HepG2 (cell line): ENCODE data around the gene CTCF. TPM values are rescaled to one million over a fixed set of nuclear protein-coding genes. Genes with fewer than 3 reads are reported as not detected.
A peak's percentile ranks its signal among the peaks of the same experiment; 100 is the strongest.

Experiments used
- ATF3 ChIP-seq: sonication (generic); formaldehyde crosslinking; IDR thresholded peaks from 2 replicates; pipeline ENCODE4 v1.4.0; 2020; ENCODE audit warnings: missing genetic modification reagents
- BCL6 ChIP-seq: IDR thresholded peaks from 2 replicates; pipeline ENCODE4 v1.6.1; 2016; ENCODE audit warnings: missing genetic modification reagents, missing compliant biosample characterization
- CSRNP1 ChIP-seq: sonication (generic); formaldehyde crosslinking; IDR thresholded peaks from 2 replicates; pipeline ENCODE4 v1.8.1; 2023; ENCODE audit warnings: mild to moderate bottlenecking, missing genetic modification reagents
- GATAD1 ChIP-seq: IDR thresholded peaks from 2 replicates; pipeline ENCODE4 v1.6.1; 2016; ENCODE audit warnings: missing genetic modification reagents, missing compliant biosample characterization
- HDAC1 ChIP-seq: sonication (generic); formaldehyde crosslinking; IDR thresholded peaks from 2 replicates; pipeline ENCODE4 v1.5.1; 2020; ENCODE audit warnings: mild to moderate bottlenecking, missing genetic modification reagents
- HNF4G ChIP-seq, 2 experiments: sonication (generic) in 1 of 2; formaldehyde crosslinking in 1 of 2; IDR thresholded peaks; 2 replicates each; pipeline versions ENCODE4 v1.4.0 to v1.6.1; 2011 to 2020; ENCODE audit warnings: borderline replicate concordance in 2 of 2, low read depth in 2 of 2, mild to moderate bottlenecking in 2 of 2, low read length in 1 of 2, missing genetic modification reagents in 1 of 2, moderate library complexity in 1 of 2
- HOXA3 ChIP-seq: sonication (generic); formaldehyde crosslinking; IDR thresholded peaks from 2 replicates; pipeline ENCODE4 v1.5.0; 2020; ENCODE audit warnings: missing genetic modification reagents
- IRF2 ChIP-seq: IDR thresholded peaks from 2 replicates; pipeline ENCODE4 v1.6.1; 2018; ENCODE audit warnings: missing genetic modification reagents, missing compliant biosample characterization
- KLF16 ChIP-seq, 2 experiments: sonication (generic) in 1 of 2; formaldehyde crosslinking in 1 of 2; IDR thresholded peaks; 2 replicates each; pipeline versions ENCODE4 v1.6.1 to v1.8.0; 2016 to 2023; ENCODE audit warnings: missing genetic modification reagents in 2 of 2, missing compliant biosample characterization in 1 of 2
- MAFK ChIP-seq, 2 experiments: IDR thresholded peaks in 1 of 2; conservative IDR thresholded peaks in 1 of 2; 2 replicates each; pipeline ENCODE4 v1.6.1; 2011; ENCODE audit warnings: improper control_type of control experiment in 2 of 2, low read length in 2 of 2
- THYN1 ChIP-seq: sonication (generic); formaldehyde crosslinking; IDR thresholded peaks from 2 replicates; pipeline ENCODE4 v1.8.1; 2023; ENCODE audit warnings: low read depth, mild to moderate bottlenecking, moderate library complexity, missing genetic modification reagents, borderline replicate concordance
- ZNF280D ChIP-seq: sonication (generic); formaldehyde crosslinking; IDR thresholded peaks from 2 replicates; pipeline ENCODE4 v1.5.1; 2020; ENCODE audit warnings: mild to moderate bottlenecking, missing genetic modification reagents
- ZNF446 ChIP-seq: sonication (generic); formaldehyde crosslinking; IDR thresholded peaks from 2 replicates; pipeline ENCODE4 v1.5.0; 2020; ENCODE audit warnings: mild to moderate bottlenecking, missing genetic modification reagents
- ZNF589 ChIP-seq: sonication (generic); formaldehyde crosslinking; conservative IDR thresholded peaks from 2 replicates; pipeline ENCODE4 v1.8.0; 2022; ENCODE audit warnings: mild to moderate bottlenecking, moderate library complexity, missing genetic modification reagents
- ZNF678 ChIP-seq: sonication (generic); formaldehyde crosslinking; IDR thresholded peaks from 2 replicates; pipeline ENCODE4 v1.4.0; 2020; ENCODE audit warnings: mild to moderate bottlenecking, missing genetic modification reagents
- ZNF790 ChIP-seq: sonication (generic); formaldehyde crosslinking; IDR thresholded peaks from 2 replicates; pipeline ENCODE4 v1.8.0; 2022; ENCODE audit warnings: missing genetic modification reagents, mild to moderate bottlenecking, borderline replicate concordance
- polyA plus RNA-seq, 8 experiments: library from polyadenylated mRNA; depleted of rRNA in 3 of 8; stranded (reverse) in 7 of 8; unstranded in 1 of 8; fragments of >200 nt; fragmentation: Illumina TruSeq in 4 of 8; extraction: Trizol in 4 of 8; gene quantifications; 2 replicates each; pipeline versions ENCODE4 v1.2.1 to v1.2.3, GENCODE V29; 2011 to 2016; ENCODE audit warnings: low read depth in 4 of 8, missing spikeins in 1 of 8, mixed read lengths in 1 of 8; ENCODE audit not compliant: insufficient read depth in 1 of 8
- total RNA-seq, 5 experiments: library from RNA; depleted of rRNA; stranded (reverse); fragments of >200 nt; fragmentation: Illumina TruSeq; extraction: Trizol; gene quantifications; 2 replicates each; pipeline ENCODE4 v1.2.3, GENCODE V29; 2016; ENCODE audit warnings: low read depth in 1 of 5
- TF ChIP-seq, protein P1 (sequence below): sonication (generic); formaldehyde crosslinking; IDR thresholded peaks from 2 replicates; pipeline ENCODE4 v1.9.0; 2021; ENCODE audit warnings: missing genetic modification reagents, mild to moderate bottlenecking, borderline replicate concordance
- TF ChIP-seq, protein P2 (sequence below): sonication (generic); formaldehyde crosslinking; IDR thresholded peaks from 2 replicates; pipeline ENCODE4 v1.8.0; 2022; ENCODE audit warnings: missing genetic modification reagents, mild to moderate bottlenecking, borderline replicate concordance
- TF ChIP-seq, protein P3 (sequence below): IDR thresholded peaks from 2 replicates; pipeline ENCODE4 v1.6.1; 2016; ENCODE audit warnings: low read depth, borderline replicate concordance

Gene CTCF
- total and polyA plus RNA-seq, 2 of the 13 experiments (the other 11 are each of a cell fraction or from before 2014, with no cell fraction given): 19.5 to 37.5 TPM

GRCh38 chr16:67659675-67660563 is 97.6 kb downstream of the CTCF start, which contains the start of gene ACD (continued):
- TF ChIP-seq ZNF280D (CRISPR knock-in tag): peak; percentile 85
- TF ChIP-seq HNF4G (IDR thresholded peaks at IDR 0.05; ENCODE audit: borderline replicate concordance, low read depth, low read length): peak; percentile 37; the same call in 1 of the 2 replicates
- peak; percentile 5; the same call in 1 of the 2 replicates for TF ChIP-seq HNF4G (CRISPR knock-in tag; IDR thresholded peaks at IDR 0.05; ENCODE audit: borderline replicate concordance, low read depth)
- peak; percentile 87; the same call in 1 of the 2 replicates for TF ChIP-seq CSRNP1
- no peak for TF ChIP-seq BCL6 (CRISPR knock-in tag)
- TF ChIP-seq ZNF678: peak; percentile 84
- TF ChIP-seq ZNF446 (CRISPR knock-in tag): peak; percentile 65; the same call in 1 of the 2 replicates
- TF ChIP-seq, protein P1, sequence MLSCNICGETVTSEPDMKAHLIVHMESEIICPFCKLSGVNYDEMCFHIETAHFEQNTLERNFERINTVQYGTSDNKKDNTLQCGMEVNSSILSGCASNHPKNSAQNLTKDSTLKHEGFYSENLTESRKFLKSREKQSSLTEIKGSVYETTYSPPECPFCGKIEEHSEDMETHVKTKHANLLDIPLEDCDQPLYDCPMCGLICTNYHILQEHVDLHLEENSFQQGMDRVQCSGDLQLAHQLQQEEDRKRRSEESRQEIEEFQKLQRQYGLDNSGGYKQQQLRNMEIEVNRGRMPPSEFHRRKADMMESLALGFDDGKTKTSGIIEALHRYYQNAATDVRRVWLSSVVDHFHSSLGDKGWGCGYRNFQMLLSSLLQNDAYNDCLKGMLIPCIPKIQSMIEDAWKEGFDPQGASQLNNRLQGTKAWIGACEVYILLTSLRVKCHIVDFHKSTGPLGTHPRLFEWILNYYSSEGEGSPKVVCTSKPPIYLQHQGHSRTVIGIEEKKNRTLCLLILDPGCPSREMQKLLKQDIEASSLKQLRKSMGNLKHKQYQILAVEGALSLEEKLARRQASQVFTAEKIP: no peak
- TF ChIP-seq HOXA3 (CRISPR knock-in tag): peak; percentile 71
- TF ChIP-seq MAFK (conservative IDR thresholded peaks at IDR 0.05 in 1 of 2, IDR thresholded peaks at IDR 0.05 in 1 of 2; ENCODE audit: low read length in 2 of 2): no peak
- peak; percentile 72 for TF ChIP-seq GATAD1 (CRISPR knock-in tag)
- no peak for TF ChIP-seq THYN1 (CRISPR knock-in tag)
- TF ChIP-seq, protein P2, sequence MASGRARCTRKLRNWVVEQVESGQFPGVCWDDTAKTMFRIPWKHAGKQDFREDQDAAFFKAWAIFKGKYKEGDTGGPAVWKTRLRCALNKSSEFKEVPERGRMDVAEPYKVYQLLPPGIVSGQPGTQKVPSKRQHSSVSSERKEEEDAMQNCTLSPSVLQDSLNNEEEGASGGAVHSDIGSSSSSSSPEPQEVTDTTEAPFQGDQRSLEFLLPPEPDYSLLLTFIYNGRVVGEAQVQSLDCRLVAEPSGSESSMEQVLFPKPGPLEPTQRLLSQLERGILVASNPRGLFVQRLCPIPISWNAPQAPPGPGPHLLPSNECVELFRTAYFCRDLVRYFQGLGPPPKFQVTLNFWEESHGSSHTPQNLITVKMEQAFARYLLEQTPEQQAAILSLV: peak; percentile 77; the same call in 1 of the 2 replicates
- TF ChIP-seq ZNF790 (CRISPR knock-in tag): 0 out of 2 replicates have a peak, but pooled peaks have one; percentile 72
- TF ChIP-seq ZNF589 (CRISPR knock-in tag): 0 out of 2 replicates have a peak, but pooled peaks have one; percentile 60
- TF ChIP-seq IRF2 (CRISPR knock-in tag): peak; percentile 53
- TF ChIP-seq, protein P3, sequence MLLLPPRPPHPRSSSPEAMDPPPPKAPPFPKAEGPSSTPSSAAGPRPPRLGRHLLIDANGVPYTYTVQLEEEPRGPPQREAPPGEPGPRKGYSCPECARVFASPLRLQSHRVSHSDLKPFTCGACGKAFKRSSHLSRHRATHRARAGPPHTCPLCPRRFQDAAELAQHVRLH (CRISPR knock-in tag): peak; percentile 69
- TF ChIP-seq ATF3 (CRISPR knock-in tag): no peak
- TF ChIP-seq KLF16 (CRISPR knock-in tag; IDR thresholded peaks at IDR 0.05): peak; percentile 53 to 81; a peak in 2 of 4 replicates
- TF ChIP-seq HDAC1 (CRISPR knock-in tag): peak; percentile 64
